HG02840 (cell line): ENCODE measurements around the gene ASB10.

ENCODE experiments used
- ATAC-seq: cut with Tn5 transposase; IDR thresholded peaks from one replicate; pipeline ENCODE4 v1.9.1; 2021; ENCODE audit warnings: mild to moderate bottlenecking, moderate library complexity, moderate number of reproducible peaks; ENCODE audit not compliant: unreplicated experiment, low FRiP score

Gene ASB10

DNA sequence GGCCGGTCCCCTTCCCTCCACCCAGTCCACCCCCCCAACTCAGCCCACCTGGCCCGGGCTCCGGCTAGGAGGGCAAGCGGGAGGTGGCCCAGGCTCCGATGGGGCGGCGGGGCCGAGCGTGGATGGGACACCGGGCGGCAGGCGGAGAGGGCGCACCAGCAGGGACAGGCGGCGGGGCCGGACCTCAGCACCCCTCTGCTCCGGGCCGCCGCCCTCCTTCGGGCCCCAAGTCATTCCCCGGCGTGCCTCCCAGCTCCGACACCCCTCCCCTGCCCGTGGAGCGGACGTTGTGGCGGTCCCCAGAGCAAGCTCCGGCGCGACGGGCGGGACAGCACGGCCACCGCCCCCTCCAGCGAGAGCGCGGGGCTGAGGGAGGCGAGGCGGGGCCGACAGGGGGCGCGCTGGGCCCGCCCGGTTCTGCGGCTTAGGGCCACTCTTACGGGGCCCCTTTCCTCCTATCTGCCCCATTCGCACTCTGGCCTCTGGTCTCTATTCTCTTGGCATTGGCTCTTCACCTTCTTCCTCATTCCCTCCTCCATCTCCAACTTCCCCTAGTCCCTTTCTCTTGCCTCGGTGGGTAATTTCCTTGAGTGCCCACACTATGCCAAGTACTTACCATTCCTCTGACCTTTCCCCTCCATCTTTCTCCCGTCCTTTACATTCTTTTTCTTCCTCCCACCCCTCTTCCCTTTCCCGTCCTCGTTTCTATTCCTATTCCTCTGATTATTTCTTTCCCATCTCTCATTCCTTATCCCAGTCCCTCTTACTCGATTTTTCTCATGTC, 18.9 kb downstream of the ASB10 start:
- ATAC-seq = no peak

- ATAC-seq = no peak
Measured at GRCh38 chr7:151167197-151167961, 19.7 kb downstream of the ASB10 start, which contains the start of gene GBX1. TSS of gene GBX1 (minus strand) at chr7:151167694. CDS start at chr7:151167548, 146 bp downstream.

GRCh38 chr7:151166629-151167196, 20.3 kb downstream of the ASB10 start:
- ATAC-seq = no peak

DNA sequence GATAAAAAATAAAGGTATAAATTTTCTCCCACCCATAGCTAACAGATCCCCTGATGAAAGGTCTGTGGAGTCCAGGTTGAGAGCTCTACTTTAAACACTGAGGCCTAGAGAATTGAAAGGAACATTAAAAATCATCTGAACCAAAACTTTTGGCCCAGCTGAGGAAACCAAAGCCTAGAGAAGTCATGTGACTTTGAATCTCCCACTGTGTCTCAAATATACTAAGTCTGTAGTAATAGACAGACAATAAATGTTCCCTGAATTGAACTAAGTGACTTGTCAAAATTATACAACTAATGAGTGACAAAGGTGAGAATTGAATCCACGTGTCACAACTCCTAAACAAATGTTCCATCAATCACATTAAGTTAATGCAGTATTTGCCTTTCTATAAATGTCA, 25.3 kb downstream of the ASB10 start:
- no peak for ATAC-seq

GRCh38 chr7:151157645-151158329, 29.3 kb downstream of the ASB10 start:
- no peak for ATAC-seq

DNA sequence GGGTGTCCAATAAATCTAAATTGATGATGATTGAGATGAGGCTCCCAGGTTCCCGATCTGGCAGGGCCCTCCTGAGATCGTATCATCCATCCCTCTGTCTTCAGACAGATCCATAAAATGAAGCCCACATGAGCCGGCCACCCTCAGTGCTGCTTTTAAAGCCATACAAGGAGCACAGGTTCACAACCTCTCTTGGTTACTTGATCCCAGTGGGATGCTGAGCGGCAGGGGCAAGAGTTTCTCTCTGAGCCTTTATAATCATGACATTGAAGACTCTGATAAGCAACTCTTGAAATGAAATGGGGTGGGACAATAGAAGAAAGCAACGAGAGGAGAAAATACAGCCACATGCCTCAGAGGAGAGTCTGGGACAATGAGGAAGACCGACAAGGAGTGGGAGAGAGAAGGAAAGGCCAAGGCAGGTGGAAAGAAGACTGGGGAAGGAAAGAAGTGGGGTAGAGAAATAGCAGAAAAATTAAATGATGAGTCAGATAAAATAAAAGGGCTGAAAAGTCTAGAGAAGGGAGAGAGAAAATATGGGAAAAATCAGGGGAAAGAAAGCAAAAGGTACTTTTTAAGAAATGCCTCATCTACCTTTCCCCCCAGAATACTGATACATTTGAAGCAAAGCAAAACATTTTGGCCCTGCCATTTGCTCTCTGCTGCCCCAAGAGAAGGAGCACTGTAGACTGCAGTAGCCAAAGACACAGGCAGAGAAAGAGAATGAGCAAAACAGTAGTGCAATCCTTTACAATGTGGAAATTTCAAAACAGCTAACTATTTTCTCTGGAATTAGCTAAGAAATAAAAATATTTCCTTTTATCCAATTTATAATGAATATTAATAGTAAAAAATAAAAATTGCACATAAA, 34.2 kb downstream of the ASB10 start:
- ATAC-seq = no peak

GRCh38 chr7:151150388-151150787, 36.7 kb downstream of the ASB10 start:
- no peak for ATAC-seq

- ATAC-seq = no peak
Measured at GRCh38 chr7:151148319-151149259, 38.5 kb downstream of the ASB10 start.

- no peak for ATAC-seq
Measured at GRCh38 chr7:151146761-151147160, 40.3 kb downstream of the ASB10 start.

- ATAC-seq = no peak
Measured at GRCh38 chr7:151144387-151144786, 42.7 kb downstream of the ASB10 start.

DNA sequence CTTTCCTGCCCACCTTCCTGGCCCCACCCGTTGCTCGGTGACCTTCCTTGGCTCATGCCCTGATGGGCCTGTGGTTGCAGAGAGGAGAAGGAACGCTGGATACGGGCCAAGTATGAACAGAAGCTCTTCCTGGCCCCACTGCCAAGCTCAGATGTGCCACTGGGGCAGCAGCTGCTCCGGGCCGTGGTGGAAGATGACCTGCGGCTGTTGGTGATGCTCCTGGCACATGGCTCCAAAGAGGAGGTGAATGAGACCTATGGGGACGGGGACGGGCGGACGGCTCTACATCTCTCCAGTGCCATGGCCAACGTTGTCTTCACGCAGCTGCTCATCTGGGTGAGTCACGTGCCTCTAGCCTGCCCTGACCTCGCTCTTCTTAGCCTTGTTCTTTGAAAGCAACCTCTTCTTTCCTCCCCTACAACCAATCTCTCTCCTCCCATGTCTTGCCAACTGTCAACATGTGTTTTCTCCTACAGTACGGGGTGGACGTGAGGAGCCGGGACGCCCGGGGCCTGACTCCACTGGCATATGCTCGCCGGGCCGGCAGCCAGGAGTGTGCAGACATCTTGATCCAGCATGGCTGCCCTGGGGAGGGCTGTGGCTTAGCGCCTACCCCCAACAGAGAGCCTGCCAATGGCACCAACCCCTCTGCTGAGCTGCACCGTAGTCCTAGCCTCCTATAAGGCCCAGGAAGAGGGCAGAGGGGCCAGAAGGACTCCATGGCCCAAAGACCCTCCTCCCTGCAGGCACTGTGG, 43.6 kb downstream of the ASB10 start:
- no peak for ATAC-seq

DNA sequence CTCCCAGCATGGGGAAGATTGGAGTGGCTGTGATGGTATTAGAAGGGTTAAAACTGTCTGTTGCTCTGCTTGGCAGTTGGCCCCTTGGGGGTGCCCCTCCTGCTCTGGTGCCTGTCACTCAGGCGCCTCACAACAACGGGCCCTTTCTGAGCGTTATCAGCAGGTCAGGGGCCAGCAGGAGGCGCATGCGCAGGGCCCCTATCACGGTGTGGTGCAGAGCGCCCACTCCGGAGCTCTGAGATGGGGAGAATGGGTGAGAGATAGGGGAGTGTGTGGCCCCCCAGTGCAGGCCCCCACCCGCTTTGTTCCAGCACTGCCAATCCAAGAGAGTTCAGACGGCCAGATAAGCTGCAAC, 44.4 kb downstream of the ASB10 start:
- ATAC-seq = no peak

- ATAC-seq = no peak
Measured at GRCh38 chr7:151141855-151142685, 45.0 kb downstream of the ASB10 start.

DNA sequence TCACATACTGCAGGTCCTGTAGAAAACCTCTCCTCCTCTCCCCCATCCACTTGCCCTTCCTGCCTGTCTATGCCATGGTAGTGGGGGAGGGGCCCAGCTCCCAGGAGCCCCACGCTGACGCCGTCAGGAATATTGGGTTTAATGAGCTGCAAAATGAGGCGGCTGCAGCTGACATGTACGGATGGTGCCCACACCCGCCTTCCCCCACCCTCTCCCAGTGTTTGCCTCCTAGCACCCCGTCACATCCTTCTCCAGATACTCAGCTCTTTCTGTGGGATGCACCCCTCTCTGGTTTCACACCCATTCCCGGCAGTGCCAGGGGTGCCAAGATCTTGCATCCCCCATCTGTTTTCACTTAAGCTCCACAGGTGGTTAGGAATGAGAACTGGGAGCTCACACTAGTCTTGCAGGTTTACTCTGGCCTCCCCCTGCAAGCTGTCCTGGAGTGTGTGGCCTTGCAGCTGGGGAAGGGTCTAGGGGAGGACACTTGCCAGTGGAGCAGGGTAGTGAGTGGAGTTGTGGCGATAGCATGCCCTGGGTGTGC, 45.7 kb downstream of the ASB10 start:
- ATAC-seq = no peak

DNA sequence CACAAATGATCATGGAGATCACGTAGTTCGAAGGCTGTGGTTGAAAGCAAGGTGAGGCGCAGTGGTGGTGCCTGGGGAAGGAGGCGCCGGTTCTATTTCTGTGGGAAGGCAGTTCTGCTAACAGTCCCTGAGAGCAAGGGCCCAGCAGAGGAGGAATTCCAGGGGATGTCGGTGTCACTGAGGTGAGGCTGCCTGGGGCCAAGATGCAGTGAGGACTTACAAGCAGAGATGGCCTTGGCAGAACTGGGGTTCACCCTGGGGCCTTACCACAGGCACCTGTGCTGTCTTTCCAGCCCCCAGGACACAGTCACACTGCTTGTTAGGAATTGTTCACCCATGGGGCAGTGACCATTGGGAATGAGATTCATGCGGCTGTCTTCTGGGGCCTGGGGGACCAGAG, 46.2 kb downstream of the ASB10 start:
- no peak for ATAC-seq

GRCh38 chr7:151139791-151140190, 47.3 kb downstream of the ASB10 start:
- ATAC-seq = no peak
